HepG2 (cell line): ENCODE results near the gene GALNTL6. TPM values are rescaled to one million over a fixed set of nuclear protein-coding genes. Genes with fewer than 3 reads are reported as not detected.

ENCODE experiments used
- ATAC-seq: fragments of 200-7000 bp; cut with Tn5 transposase; 3 replicates; pipeline ENCODE4 v1.9.1; 2020; ENCODE audit warnings: mild to moderate bottlenecking, moderate library complexity
- BruUV-seq: library from RNA; stranded (reverse); fragments of 400-500 nt; replicated peaks from 2 replicates; lab custom pipeline; 2021; lab: Mats Ljungman, UMichigan
- CTCF ChIA-PET: fragments of 300-600 bp; formaldehyde crosslinking; extraction: SDS; loops from one replicate; lab custom pipeline; 2021; ENCODE audit warnings: low total read pairs, inconsistent platforms, low intra/inter-chr PET ratio; lab: Yijun Ruan, JAX
- POLR2A ChIA-PET: fragments of 350-600 bp; sonication (Branson Sonifier 250); formaldehyde crosslinking; loops from one replicate; lab custom pipeline; 2020; ENCODE audit warnings: antibody characterized with exemption, inconsistent platforms; lab: Yijun Ruan, JAX
- DNase-seq: peaks from one replicate; pipeline ENCODE4 v3.0.0-alpha.2; 2015; ENCODE audit warnings: low spot score
- FAIRE-seq: peaks from 3 replicates; lab custom pipeline; 2011; peaks lifted over from hg19 to GRCh38; lab: Jason Lieb, UNC
- H2AFZ ChIP-seq: one replicate; pipeline ENCODE4 v1.6.1; 2011; ENCODE audit warnings: low read length, inconsistent platforms
- H3K27ac ChIP-seq: fragments of 300-600 bp; 3 replicates; pipeline ENCODE4 v1.8.0; 2011; ENCODE audit warnings: mixed run types, mild to moderate bottlenecking, mixed read lengths, low read length, inconsistent platforms; ENCODE audit not compliant: insufficient read depth; ENCODE audit errors: extremely low read length
- H3K27me3 ChIP-seq, 2 experiments: fragments of 200-600 bp in 1 of 2; 2 replicates in 1 of 2; 3 replicates in 1 of 2; pipeline versions ENCODE4 v1.6.0 to v1.8.0; 2011; ENCODE audit warnings: low read length in 2 of 2, mild to moderate bottlenecking in 2 of 2, moderate library complexity in 2 of 2, inconsistent platforms in 1 of 2; ENCODE audit not compliant: insufficient read depth in 2 of 2, control insufficient read depth in 1 of 2
- H3K36me3 ChIP-seq, 2 experiments: fragments of 200-600 bp in 1 of 2; replicated peaks in 1 of 2; 2 replicates in 1 of 2; 3 replicates in 1 of 2; pipeline versions ENCODE4 v1.5.1 to v1.8.0; 2011; ENCODE audit warnings: low read length in 2 of 2, inconsistent platforms in 1 of 2; ENCODE audit not compliant: insufficient read depth in 2 of 2, control insufficient read depth in 1 of 2
- H3K4me1 ChIP-seq: 2 replicates; pipeline ENCODE4 v1.5.1; 2012; ENCODE audit warnings: low read length, inconsistent platforms; ENCODE audit not compliant: insufficient read depth
- H3K4me2 ChIP-seq: 2 replicates; pipeline ENCODE4 v1.6.0; 2011; ENCODE audit warnings: low read depth, low read length, inconsistent platforms
- H3K4me3 ChIP-seq, 3 experiments: fragments of 200-600 bp in 1 of 3; sonication (generic), shearing (Covaris generic) in 1 of 3; replicated peaks in 1 of 3; 2 replicates each; pipeline ENCODE4 v1.5.1; 2011 to 2016; ENCODE audit warnings: low read length in 3 of 3, inconsistent platforms in 2 of 3, low read depth in 2 of 3, mild to moderate bottlenecking in 2 of 3, control low read depth in 1 of 3, mixed read lengths in 1 of 3; ENCODE audit not compliant: insufficient read depth in 1 of 3
- H3K79me2 ChIP-seq: one replicate; pipeline ENCODE4 v1.6.1; 2011; ENCODE audit warnings: low read length, inconsistent platforms; ENCODE audit not compliant: insufficient read depth
- H3K9ac ChIP-seq: 2 replicates; pipeline ENCODE4 v1.6.0; 2011; ENCODE audit warnings: mild to moderate bottlenecking, low read depth, low read length, inconsistent platforms; ENCODE audit not compliant: insufficient read depth
- H3K9me3 ChIP-seq: 2 replicates; pipeline ENCODE4 v1.5.1; 2012; ENCODE audit warnings: mild to moderate bottlenecking, low read length
- H4K20me1 ChIP-seq: 2 replicates; pipeline ENCODE4 v1.6.0; 2011; ENCODE audit warnings: inconsistent platforms, mild to moderate bottlenecking, low read length, moderate library complexity; ENCODE audit not compliant: insufficient read depth
- CCAR2 ChIP-seq: fragments of 200-400 bp; formaldehyde crosslinking; optimal IDR thresholded peaks from 2 replicates; pipeline ENCODE3; 2018; ENCODE audit warnings: low read depth, mild to moderate bottlenecking, low read length, moderate library complexity
- CHCHD3 ChIP-seq: sonication (generic); formaldehyde crosslinking; IDR thresholded peaks from 2 replicates; pipeline ENCODE4 v1.8.0; 2022; ENCODE audit warnings: mild to moderate bottlenecking, missing genetic modification reagents, moderate library complexity
- CREB1 ChIP-seq, 2 experiments: fragments of 450-650 bp in 1 of 2; IDR thresholded peaks; 2 replicates each; pipeline ENCODE4 v1.6.1; 2016 to 2017; ENCODE audit warnings: control low read depth in 1 of 2, mild to moderate bottlenecking in 1 of 2, missing compliant biosample characterization in 1 of 2, missing genetic modification characterization in 1 of 2
- PHF21A ChIP-seq: sonication (generic); formaldehyde crosslinking; IDR thresholded peaks from 2 replicates; pipeline ENCODE4 v1.5.0; 2020; ENCODE audit warnings: mild to moderate bottlenecking, missing genetic modification reagents
- POLR2AphosphoS2 ChIP-seq: IDR thresholded peaks from 2 replicates; pipeline ENCODE4 v1.6.1; 2011; ENCODE audit warnings: low read depth, low read length, improper control_type of control experiment
- RBAK ChIP-seq: sonication (generic); formaldehyde crosslinking; IDR thresholded peaks from 2 replicates; pipeline ENCODE4 v1.5.1; 2020; ENCODE audit warnings: mild to moderate bottlenecking, missing genetic modification reagents
- SATB2 ChIP-seq: sonication (generic); formaldehyde crosslinking; IDR thresholded peaks from 2 replicates; pipeline ENCODE4 v1.5.0; 2020; ENCODE audit warnings: missing genetic modification reagents
- SRSF1 ChIP-seq: fragments of 200-400 bp; formaldehyde crosslinking; optimal IDR thresholded peaks from 2 replicates; pipeline ENCODE3; 2017; ENCODE audit warnings: mild to moderate bottlenecking, low read depth, low read length, moderate library complexity
- THAP7 ChIP-seq: sonication (generic); formaldehyde crosslinking; IDR thresholded peaks from 2 replicates; pipeline ENCODE4 v1.8.1; 2023; ENCODE audit warnings: mild to moderate bottlenecking, missing genetic modification reagents
- ZNF235 ChIP-seq: sonication (generic); formaldehyde crosslinking; IDR thresholded peaks from 2 replicates; pipeline ENCODE4 v1.8.1; 2023; ENCODE audit warnings: mild to moderate bottlenecking, missing genetic modification reagents, borderline replicate concordance
- ZNF652 ChIP-seq: IDR thresholded peaks from 2 replicates; pipeline ENCODE4 v1.6.1; 2016; ENCODE audit warnings: low read depth, borderline replicate concordance
- WGBS: methylation state at CpG from one replicate; pipeline ENCODE4 v1.1.6; 2017; ENCODE audit warnings: low lambda C conversion rate; 5-methylcytosine and 5-hydroxymethylcytosine counted together
- in situ Hi-C: cut with HindIII; loops from 2 replicates; pipeline ENCODE4 v1.10.0; 2017; ENCODE audit warnings: low pct_unique_long_range_greater_than_20kb; ENCODE audit not compliant: extremely low pct_ligation_motif_present
- intact Hi-C: fragments of 100-400 bp; cut with micrococcal nuclease; formaldehyde crosslinking; loops from one replicate; pipeline ENCODE4 v1.10.0; 2022; ENCODE audit not compliant: unreplicated experiment
- polyA plus RNA-seq, 8 experiments: library from polyadenylated mRNA; depleted of rRNA in 3 of 8; stranded (reverse) in 7 of 8; unstranded in 1 of 8; fragments of >200 nt; fragmentation: Illumina TruSeq in 4 of 8; extraction: Trizol in 4 of 8; gene quantifications; 2 replicates each; pipeline versions ENCODE4 v1.2.1 to v1.2.3, GENCODE V29; 2011 to 2016; ENCODE audit warnings: low read depth in 4 of 8, missing spikeins in 1 of 8, mixed read lengths in 1 of 8; ENCODE audit not compliant: insufficient read depth in 1 of 8
- total RNA-seq, 5 experiments: library from RNA; depleted of rRNA; stranded (reverse); fragments of >200 nt; fragmentation: Illumina TruSeq; extraction: Trizol; gene quantifications; 2 replicates each; pipeline ENCODE4 v1.2.3, GENCODE V29; 2016; ENCODE audit warnings: low read depth in 1 of 5
- TF ChIP-seq, protein P1 (sequence below): sonication (generic); formaldehyde crosslinking; IDR thresholded peaks from 2 replicates; pipeline ENCODE4 v1.5.0; 2020; ENCODE audit warnings: missing genetic modification reagents, mild to moderate bottlenecking, borderline replicate concordance
- TF ChIP-seq, protein P2 (sequence below): sonication (generic); formaldehyde crosslinking; IDR thresholded peaks from 2 replicates; pipeline ENCODE4 v1.4.0; 2020; ENCODE audit warnings: low read depth, mild to moderate bottlenecking, missing genetic modification reagents
- TF ChIP-seq, protein P3 (sequence below): sonication (generic); formaldehyde crosslinking; IDR thresholded peaks from 2 replicates; pipeline ENCODE4 v1.8.0; 2022; ENCODE audit warnings: missing genetic modification reagents, mild to moderate bottlenecking, inconsistent platforms, borderline replicate concordance
- TF ChIP-seq, protein P4 (sequence below), 2 experiments: sonication (generic) in 1 of 2; formaldehyde crosslinking in 1 of 2; IDR thresholded peaks; 2 replicates each; pipeline versions ENCODE4 v1.5.1 to v1.6.1; 2011 to 2020; ENCODE audit warnings: borderline replicate concordance in 1 of 2, low read depth in 1 of 2, low read length in 1 of 2, mild to moderate bottlenecking in 1 of 2, missing genetic modification reagents in 1 of 2, moderate library complexity in 1 of 2

The GALNTL6 gene
- total and polyA plus RNA-seq, 2 of the 13 experiments (the other 11 are each of a cell fraction or from before 2014, with no cell fraction given): not detected

- Histone ChIP-seq H3K4me1 (no peaks in the 10 kb centered on the region), H3K79me2 (no peaks in the 10 kb centered on the region), H3K4me3 (no peak overlapping the region), H3K27me3 (no peaks in the 10 kb centered on the region), H3K9ac (no peak overlapping the region), H3K27ac (no peak overlapping the region), H3K4me2 (0 out of 2 replicates have a peak overlapping the region, but pooled peaks have one; percentile 0), H2AFZ (no peak overlapping the region), H3K9me3 (no peaks in the 10 kb centered on the region), H3K36me3 (no peaks in the 10 kb centered on the region), H4K20me1 (no peaks in the 10 kb centered on the region)
- intact Hi-C loops: no loop called here
- ChIA-PET CTCF (no interaction called here), POLR2A (no interaction called here)
- BruUV-seq: no TSS peak
- 0% methylated on average over 8 of the region's 8 CpGs for WGBS
- in situ Hi-C loops: no loop called here
- TF ChIP-seq, protein P1, sequence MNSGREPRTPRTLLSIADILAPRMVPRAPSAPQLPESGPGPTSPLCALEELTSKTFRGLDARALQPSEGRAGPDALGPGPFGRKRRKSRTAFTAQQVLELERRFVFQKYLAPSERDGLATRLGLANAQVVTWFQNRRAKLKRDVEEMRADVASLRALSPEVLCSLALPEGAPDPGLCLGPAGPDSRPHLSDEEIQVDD (CRISPR knock-in tag): no peak
- TF ChIP-seq CREB1 (IDR thresholded peaks at IDR 0.05): no peak
- TF ChIP-seq CREB1 (CRISPR knock-in tag; IDR thresholded peaks at IDR 0.05): no peak
- no peak for TF ChIP-seq SATB2
- TF ChIP-seq CHCHD3 (CRISPR knock-in tag): no peak
- no peak for TF ChIP-seq CCAR2
- no peak for TF ChIP-seq POLR2AphosphoS2
- TF ChIP-seq, protein P2, sequence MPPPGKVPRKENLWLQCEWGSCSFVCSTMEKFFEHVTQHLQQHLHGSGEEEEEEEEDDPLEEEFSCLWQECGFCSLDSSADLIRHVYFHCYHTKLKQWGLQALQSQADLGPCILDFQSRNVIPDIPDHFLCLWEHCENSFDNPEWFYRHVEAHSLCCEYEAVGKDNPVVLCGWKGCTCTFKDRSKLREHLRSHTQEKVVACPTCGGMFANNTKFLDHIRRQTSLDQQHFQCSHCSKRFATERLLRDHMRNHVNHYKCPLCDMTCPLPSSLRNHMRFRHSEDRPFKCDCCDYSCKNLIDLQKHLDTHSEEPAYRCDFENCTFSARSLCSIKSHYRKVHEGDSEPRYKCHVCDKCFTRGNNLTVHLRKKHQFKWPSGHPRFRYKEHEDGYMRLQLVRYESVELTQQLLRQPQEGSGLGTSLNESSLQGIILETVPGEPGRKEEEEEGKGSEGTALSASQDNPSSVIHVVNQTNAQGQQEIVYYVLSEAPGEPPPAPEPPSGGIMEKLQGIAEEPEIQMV (CRISPR knock-in tag): no peak
- TF ChIP-seq, protein P3, sequence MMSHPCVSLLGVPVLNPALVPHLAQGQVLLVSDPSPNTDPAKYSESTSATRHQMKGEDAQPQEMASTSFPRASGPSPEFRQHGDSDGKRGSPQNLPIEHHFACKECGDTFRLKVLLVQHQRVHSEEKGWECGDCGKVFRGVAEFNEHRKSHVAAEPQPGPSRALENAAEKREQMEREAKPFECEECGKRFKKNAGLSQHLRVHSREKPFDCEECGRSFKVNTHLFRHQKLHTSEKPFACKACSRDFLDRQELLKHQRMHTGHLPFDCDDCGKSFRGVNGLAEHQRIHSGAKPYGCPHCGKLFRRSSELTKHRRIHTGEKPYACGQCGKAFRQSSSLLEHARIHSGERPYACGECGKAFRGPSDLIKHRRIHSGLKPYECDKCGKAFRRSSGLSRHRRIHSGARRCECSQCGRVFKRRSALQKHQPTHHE: no peak
- no peak for TF ChIP-seq RBAK (CRISPR knock-in tag)
- TF ChIP-seq PHF21A (CRISPR knock-in tag): no peak
- no peak for TF ChIP-seq ZNF652 (CRISPR knock-in tag)
- no peak for TF ChIP-seq SRSF1
- TF ChIP-seq, protein P4, sequence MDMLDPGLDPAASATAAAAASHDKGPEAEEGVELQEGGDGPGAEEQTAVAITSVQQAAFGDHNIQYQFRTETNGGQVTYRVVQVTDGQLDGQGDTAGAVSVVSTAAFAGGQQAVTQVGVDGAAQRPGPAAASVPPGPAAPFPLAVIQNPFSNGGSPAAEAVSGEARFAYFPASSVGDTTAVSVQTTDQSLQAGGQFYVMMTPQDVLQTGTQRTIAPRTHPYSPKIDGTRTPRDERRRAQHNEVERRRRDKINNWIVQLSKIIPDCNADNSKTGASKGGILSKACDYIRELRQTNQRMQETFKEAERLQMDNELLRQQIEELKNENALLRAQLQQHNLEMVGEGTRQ (IDR thresholded peaks at IDR 0.05; ENCODE audit: low read depth, low read length): no peak
- TF ChIP-seq, protein P4 (CRISPR knock-in tag; IDR thresholded peaks at IDR 0.05; ENCODE audit: borderline replicate concordance): no peak
- no peak for TF ChIP-seq THAP7
- no peak for TF ChIP-seq ZNF235
- no peak for FAIRE-seq
- ATAC-seq: peak; percentile 39; the same call in 1 of the 3 replicates
- no peak for DNase-seq
These were observed 1002.4 kb downstream of the GALNTL6 start for GRCh38 chr4:172815499-172816164.
